Measurements from ENCODE around the gene EXOSC3.
"Not testable (repeated sequence)": the region's sequence is repeated elsewhere in the genome, so short reads cannot be mapped to it uniquely, and the experiment has no call there.

DNA sequence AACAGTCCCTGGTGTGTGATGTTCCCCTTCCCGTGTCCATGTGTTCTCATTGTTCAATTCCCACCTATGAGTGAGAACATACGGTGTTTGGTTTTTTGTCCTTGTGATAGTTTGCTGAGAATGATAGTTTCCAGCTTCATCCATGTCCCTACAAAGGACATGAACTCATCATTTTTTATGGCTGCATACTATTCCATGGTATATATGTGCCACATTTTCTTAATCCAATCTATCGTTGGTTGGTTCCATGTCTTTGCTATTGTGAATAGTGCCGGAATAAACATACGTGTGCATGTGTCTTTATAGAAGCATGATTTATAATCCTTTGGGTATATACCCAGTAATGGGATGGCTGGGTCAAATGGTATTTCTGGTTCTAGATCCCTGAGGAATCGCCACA, 19.6 kb downstream of the EXOSC3 start:
- not testable (repeated sequence) for TF ChIP-seq POLR2AphosphoS5 (IDR thresholded peaks at IDR 0.05; ENCODE audit: insufficient read depth, low read depth, low read length); CTCF (IDR thresholded peaks at IDR 0.05; ENCODE audit: extremely low read depth in 1 of 2, insufficient read depth in 1 of 2, low read depth in 1 of 2, low read length in 2 of 2); MAX (IDR thresholded peaks at IDR 0.05; ENCODE audit: insufficient read depth, insufficient read length); FOS (IDR thresholded peaks at IDR 0.05; ENCODE audit: borderline replicate concordance, insufficient read depth, low read length); POLR2A (IDR thresholded peaks at IDR 0.05; ENCODE audit: low read depth, low read length); EZH2 (IDR thresholded peaks at IDR 0.05; ENCODE audit: borderline replicate concordance, low read depth, low read length, severe bottlenecking); JUN (IDR thresholded peaks at IDR 0.05; ENCODE audit: borderline replicate concordance, insufficient read depth, insufficient read length, low read depth)
